22Rv1 (cell line): ENCODE measurements around the gene KIF2C.

Experiments
- CTCF ChIP-seq: fragments of 450-650 bp; IDR thresholded peaks from 2 replicates; pipeline ENCODE4 v1.5.1; 2017; ENCODE audit warnings: mild to moderate bottlenecking
- ZFX ChIP-seq: fragments of 450-650 bp; IDR thresholded peaks from 2 replicates; pipeline ENCODE4 v1.6.1; 2017; ENCODE audit warnings: antibody characterized with exemption, borderline replicate concordance

DNA sequence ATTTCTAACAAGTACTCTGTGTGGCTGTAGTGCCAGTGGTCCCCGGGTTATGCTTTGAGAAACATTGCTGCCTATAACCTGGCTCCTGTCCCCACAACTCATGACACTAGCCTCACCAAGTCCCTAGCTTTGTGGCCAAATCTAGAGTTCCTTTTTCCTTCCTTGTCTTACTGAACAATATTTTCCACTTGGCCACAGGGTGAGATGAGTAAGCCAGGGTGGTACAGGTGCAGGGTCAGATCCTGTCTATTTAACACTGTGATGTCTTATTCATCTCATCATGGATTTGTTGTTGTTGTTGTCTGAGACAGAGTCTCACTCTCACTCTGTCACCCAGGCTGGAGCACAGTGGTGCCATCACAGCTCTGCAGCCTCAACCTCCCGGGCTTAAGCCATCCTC, 46.5 kb upstream of the KIF2C start:
- TF ChIP-seq CTCF (no peak), ZFX (no peak)
